ENCODE results near the gene ARGLU1.
A peak's percentile ranks its signal among the peaks of the same experiment; 100 is the strongest.

The ARGLU1 gene

DNA sequence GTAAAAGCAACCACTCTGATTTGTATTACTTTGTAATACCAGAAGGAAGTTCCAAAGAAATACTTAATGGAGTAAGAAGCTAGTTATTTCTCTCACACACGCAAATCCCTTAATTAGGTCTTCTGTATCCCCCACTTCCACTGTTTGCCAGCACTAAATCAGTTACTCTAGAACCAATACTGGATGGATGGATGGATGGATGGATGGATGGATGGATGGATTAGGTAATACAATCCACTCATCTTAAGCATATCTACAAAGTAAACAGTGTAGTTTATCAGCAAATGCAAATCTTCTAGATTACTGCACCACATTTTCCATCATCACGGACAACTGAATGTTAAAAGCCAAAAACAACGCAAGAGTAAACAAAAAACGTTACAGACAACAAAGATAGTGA, 27.3 kb downstream of the ARGLU1 start:
- no peak for DNase-seq

DNA sequence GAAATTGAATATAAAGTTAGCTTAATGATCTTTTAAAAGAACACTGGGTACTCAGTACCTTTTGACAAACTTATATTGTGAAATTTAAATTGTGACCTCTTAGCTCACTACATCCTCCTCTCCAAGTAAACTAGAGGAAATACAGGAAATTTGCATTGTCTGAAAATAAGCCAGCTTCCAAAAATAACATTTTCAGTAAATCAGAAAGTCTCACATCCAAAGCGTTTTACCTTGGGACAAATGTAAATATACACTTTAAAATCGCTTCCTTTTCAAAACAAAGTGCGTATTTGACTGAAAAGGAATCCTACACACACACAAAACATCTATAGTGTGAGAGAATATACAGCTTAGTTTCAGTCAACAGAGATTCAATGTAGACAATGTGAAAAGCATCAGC, 30.4 kb downstream of the ARGLU1 start:
- no peak for DNase-seq

DNA sequence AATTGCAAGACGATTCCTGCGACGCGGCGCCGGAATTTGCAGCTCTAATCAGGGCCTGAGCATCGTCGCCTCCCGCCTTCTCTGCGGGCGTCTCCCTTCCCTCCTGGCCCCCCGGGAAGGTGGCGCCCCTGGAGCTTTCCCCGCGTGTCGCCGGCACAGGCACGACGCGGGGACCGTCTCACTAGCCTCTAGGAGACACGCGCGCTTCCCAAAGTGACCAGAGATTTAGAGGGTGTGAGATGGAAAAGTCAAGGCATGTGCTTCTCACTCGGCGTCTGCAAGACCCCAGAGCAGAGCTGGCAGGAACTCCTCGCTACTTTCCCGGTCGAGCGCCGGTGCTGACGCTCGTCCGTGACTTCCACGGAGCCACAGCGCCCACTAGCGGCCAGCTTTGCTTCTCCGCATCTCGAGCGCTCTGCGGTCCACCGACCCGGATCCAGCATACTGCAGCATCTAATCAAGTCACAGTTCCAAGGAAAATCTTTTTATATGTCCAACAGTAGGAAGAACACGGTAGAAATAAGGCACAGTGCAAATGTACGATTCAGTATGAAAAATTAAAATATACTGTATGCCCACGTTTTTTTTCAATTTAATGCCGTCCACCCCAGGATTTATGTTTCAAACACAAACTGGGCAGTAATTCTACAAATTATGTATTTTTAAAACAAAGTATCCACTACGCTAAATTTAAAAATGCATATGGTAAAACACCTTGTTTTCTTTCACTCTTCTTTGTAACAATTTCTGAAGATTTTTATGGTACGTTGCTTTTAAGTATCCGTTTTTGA, 31.5 kb downstream of the ARGLU1 start:
- DNase-seq: peak; percentile 61 to 86 (median 80)

GRCh38 chr13:106535552-106536243, 32.2 kb downstream of the ARGLU1 start, which contains the start of gene EFNB2:
Gene EFNB2 (minus strand): TSS chr13:106535662. CDS start chr13:106534964, 698 bp downstream.
- peak; percentile 69 to 86 (median 80) for DNase-seq

GRCh38 chr13:106534639-106535551, 33.0 kb downstream of the ARGLU1 start:
- DNase-seq: peak in 3 of 6 experiments; percentile 23 to 46 (median 32)

GRCh38 chr13:106533943-106534638, 33.8 kb downstream of the ARGLU1 start:
- peak in 3 of 6 experiments; percentile 14 to 32 (median 31) for DNase-seq

DNA sequence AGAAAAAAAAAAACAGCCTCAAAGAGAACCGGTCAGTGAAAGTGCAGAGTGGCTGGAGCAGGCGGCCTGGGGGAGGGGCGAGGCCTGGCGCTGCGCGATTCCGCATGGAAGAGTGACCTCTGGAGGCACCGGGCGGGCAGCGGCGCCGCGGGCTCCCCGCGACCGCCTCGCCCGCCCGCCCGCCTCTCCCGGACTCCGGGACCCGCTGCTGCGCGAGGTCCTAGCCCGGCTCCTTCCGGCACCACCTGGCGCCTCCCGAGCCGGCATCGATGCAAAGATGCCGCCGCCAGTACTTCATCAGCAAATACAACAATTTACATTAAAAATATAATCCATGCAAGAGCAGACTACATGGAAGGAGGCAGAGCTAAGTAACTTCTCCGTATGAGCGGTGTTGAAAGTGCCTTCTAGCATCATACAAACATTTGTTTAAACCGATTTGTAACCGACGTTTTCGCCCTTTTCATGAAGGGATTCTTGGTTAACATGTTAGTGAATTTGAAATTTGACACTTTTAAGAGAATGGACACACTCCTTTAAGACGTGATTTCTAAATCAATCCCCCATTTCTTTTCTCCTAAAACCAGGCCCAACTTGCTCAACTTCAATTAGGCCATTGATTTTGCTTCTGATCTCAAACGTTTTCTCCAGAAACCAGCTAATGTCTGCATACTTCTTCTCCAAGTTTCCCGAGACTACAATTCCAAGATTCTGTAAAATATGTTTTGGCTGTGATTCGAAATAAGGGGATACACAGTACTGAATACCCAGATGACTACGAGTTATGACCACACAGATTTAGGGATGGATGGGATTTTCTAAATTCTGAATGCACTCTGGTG, 34.6 kb downstream of the ARGLU1 start:
- peak in 2 of 6 experiments; percentile 4 to 15 for DNase-seq

- peak in 1 of 6 experiments; percentile 11 for DNase-seq
These were observed 35.6 kb downstream of the ARGLU1 start for GRCh38 chr13:106532111-106532929.

DNA sequence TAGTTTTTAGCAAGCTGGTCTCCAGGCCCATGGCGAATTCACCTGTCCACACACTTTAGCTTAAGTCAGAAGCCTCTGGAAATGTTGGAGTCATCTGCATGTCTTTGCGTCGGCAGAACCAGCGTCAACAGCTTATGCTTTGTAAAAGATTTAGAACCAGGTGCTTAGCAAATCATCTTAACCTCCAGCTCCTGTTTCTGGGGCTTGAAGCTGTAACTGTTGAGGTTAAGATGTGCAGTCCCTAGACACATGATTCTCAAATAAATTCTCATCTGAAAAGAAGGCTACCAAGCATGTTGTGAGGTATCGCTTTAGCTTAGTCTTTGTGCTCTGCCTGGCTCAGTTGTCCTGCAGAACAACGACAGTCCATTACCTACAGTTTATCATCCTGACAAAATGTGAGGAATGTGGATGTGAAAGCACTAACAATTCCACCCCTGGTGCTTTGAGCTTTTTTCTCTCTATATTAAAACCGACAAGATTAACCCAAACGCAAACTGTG, 36.9 kb downstream of the ARGLU1 start:
- DNase-seq: no peak

DNA sequence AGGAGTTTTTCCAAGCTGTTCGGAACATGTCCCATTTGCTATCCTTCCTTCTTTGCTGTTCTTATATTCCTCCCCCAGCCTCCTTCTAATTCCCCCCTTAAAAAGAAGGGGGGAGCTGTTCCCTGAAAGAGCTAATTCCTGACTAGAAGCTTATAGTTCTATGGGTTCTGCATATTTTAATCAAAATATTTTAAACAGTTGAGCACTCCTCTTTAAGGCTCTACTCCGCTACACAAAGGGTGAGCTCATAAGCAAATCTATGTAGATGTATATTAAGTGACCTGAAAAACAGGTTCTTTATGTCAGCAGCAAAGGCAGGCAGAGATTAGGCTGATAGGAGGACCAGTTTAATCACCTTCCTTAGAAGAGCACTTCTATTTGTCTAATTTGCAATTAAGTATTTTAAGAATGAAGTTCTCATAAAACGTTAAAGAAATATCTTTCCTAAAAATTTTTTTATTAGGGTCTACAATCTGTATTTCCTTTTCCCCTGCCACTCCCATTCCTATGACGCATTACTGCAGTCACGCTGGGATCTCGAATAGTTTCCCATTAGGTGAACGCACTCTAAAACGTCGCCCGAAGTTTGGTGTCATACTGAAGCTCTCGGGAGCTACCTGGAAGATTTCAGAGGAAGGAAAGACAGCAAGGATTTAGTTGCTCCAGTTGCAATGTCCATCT, 37.6 kb downstream of the ARGLU1 start:
- DNase-seq: no peak

- DNase-seq: no peak
These were observed 38.3 kb downstream of the ARGLU1 start for GRCh38 chr13:106529415-106530170.

DNA sequence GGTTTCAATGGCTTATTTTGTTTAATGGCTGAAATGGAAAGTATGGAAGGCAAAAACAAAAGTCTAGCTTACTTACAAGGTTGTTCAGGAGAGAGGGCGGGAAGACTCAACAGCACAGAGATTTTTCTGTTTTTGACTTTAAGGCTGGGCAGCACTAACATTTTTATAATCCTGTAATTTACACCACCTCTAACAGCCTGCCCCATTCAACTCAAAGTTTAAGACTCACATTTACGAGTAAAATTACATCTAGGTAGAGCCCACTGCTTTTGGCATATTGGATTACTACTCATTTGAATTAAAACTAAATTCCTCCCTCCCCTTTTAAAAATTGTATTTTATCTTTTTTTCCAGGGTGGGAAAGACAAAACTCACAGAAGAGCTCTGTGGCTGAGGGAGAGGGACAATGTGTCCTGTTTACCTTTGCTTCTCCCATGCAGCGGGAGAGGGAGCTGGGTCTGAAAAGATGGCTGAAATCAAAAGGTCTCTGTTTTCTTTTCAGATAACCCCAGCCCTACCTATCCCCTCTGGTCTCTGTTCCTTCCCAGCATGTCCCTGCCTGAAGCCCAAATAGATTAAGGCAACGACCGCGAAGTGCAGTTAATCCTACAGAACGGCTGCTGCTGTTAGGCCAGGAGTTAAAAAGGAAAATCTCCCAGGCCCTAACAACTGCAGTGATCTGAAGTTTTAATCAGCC, 39.1 kb downstream of the ARGLU1 start:
- no peak for DNase-seq

DNA sequence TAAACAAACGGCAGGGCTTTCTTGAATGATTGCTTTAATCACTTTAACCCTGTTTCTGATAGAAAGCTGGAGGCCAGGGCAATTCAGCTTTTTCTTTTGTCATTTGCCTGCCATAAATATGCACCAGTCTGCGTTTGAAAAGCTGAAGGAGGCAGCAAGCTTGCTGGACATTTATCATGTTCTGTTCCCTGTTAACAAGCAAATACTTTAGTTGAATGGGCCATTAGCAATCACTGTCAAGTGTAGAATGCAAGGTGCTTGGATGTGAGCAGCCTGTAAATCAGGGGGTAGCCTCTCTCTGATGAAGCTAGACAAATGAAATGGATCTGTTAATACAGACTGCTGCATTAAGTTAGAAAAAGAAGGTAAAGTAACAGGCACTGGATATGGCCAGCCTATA, 40.1 kb downstream of the ARGLU1 start:
- no peak for DNase-seq

GRCh38 chr13:106527445-106527801, 40.5 kb downstream of the ARGLU1 start:
- no peak for DNase-seq

DNA sequence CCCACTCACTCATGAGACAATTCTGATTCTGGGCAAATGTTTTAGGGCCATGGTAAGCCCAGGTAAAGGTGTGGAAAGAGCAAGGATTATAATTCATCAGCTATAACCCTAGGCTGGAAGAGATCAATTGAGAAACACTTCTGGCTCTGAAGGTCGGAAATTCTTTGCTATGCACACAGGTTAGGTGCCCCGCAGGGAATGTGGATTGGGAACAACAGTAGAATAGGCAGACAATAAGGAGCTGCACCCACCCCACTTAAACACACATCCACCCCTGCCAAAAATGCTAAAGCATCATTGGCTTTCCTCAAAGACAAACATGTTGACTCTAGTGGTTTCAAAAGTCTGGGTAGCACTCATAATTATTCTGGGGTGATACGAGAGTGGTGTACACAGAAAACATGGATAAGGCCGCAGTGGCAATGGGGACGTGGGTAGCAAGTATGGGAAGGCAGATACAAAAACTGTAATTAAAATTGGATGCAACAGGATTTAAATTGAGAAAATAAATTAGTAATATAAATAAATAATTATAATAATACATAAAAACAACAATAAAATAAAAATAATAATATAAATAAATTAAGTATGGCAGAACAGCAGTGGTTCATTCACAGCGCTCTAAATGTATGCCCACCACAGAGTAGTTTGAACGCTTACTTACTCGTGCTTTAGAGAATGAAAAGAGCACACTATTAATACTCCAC, 41.0 kb downstream of the ARGLU1 start:
- DNase-seq: no peak

DNA sequence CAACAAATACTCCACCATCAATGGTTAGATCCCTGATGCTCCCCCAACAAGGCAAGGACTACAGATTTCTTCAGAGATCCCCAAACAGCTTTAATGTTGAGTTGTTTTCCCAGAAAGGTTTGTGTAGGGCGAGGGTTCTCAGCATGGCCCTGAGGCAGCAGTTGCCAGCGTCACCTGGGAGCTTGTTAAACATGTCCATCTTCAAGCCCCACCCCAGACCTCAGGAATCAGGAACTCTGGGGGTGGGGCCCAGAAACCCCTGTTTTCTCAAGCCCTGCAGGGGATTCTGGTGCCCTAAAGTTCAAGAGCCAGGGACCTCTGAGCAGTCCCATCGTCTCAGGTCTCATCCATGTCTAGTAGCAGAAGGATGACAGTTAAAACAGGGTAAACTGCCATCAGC, 42.1 kb downstream of the ARGLU1 start:
- no peak for DNase-seq

- no peak for DNase-seq
These were observed 43.8 kb downstream of the ARGLU1 start for GRCh38 chr13:106524108-106524507.

- no peak for DNase-seq
These were observed 44.4 kb downstream of the ARGLU1 start for GRCh38 chr13:106523576-106523975.

Measured in stimulated activated naive CD4-positive, alpha-beta T cell (primary cell).